ENCODE measurements around the gene FGF12. TPM values are rescaled to one million over a fixed set of nuclear protein-coding genes. Genes with fewer than 3 reads are reported as not detected.

The FGF12 gene
- total RNA-seq, 6 experiments from 2014 or later: 0.29 to 6.5 (median 0.76) TPM

GRCh38 chr3:192620275-192620674 is 107.1 kb downstream of the FGF12 start:
- 81% methylated on average over 3 of the region's 3 CpGs for whole genome bisulfite sequencing (ENCODE audit: insufficient coverage, low coverage, low lambda C conversion rate, missing lambda C conversion rate)
- Histone ChIP-seq H3K27ac (no peak overlapping the region), H3K36me3 (no peaks in the 10 kb centered on the region), H3K27me3 (no peaks in the 10 kb centered on the region), H3K9me3 (no peaks in the 10 kb centered on the region), H3K4me3 (no peak overlapping the region), H3K4me1 (no peaks in the 10 kb centered on the region)
- no peak for TF ChIP-seq POLR2A (IDR thresholded peaks at IDR 0.05)
- TF ChIP-seq, protein P1, sequence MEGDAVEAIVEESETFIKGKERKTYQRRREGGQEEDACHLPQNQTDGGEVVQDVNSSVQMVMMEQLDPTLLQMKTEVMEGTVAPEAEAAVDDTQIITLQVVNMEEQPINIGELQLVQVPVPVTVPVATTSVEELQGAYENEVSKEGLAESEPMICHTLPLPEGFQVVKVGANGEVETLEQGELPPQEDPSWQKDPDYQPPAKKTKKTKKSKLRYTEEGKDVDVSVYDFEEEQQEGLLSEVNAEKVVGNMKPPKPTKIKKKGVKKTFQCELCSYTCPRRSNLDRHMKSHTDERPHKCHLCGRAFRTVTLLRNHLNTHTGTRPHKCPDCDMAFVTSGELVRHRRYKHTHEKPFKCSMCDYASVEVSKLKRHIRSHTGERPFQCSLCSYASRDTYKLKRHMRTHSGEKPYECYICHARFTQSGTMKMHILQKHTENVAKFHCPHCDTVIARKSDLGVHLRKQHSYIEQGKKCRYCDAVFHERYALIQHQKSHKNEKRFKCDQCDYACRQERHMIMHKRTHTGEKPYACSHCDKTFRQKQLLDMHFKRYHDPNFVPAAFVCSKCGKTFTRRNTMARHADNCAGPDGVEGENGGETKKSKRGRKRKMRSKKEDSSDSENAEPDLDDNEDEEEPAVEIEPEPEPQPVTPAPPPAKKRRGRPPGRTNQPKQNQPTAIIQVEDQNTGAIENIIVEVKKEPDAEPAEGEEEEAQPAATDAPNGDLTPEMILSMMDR (IDR thresholded peaks at IDR 0.05): no peak
- DNase-seq (no peak), ATAC-seq (no peak)
- intact Hi-C loops (cut with DNase I): no loop called here

DNA sequence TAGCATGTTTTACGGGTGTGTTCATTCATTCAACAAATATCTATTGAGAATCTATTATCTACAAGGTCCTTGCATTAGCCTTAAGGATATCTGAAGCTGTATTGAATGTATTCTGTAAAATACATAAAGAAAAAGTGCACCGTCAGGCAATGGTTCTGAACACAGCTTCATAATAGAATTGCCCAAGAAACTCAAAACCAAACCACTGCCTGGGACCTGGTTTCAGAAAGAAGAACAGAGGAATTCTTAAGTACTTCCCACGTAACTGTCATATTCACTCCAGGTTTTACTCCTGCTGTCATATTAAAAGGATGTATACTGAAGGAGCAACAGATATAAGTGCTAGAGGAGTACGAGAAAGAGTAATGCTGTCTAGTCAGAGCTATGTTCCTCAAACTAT is 115.9 kb downstream of the FGF12 start:
- intact Hi-C loops (cut with DNase I): no loop called here
- Histone ChIP-seq H3K9me3 (no peaks in the 10 kb centered on the region), H3K4me3 (no peak overlapping the region), H3K27ac (no peak overlapping the region), H3K27me3 (no peaks in the 10 kb centered on the region), H3K36me3 (no peaks in the 10 kb centered on the region), H3K4me1 (no peaks in the 10 kb centered on the region)
- 75% methylated on average over 4 of the region's 4 CpGs for WGBS (ENCODE audit: insufficient coverage, low coverage, low lambda C conversion rate, missing lambda C conversion rate)
- DNase-seq (no peak), ATAC-seq (no peak)
- no peak for TF ChIP-seq POLR2A (IDR thresholded peaks at IDR 0.05)
- TF ChIP-seq, protein P1 (IDR thresholded peaks at IDR 0.05): no peak

DNA sequence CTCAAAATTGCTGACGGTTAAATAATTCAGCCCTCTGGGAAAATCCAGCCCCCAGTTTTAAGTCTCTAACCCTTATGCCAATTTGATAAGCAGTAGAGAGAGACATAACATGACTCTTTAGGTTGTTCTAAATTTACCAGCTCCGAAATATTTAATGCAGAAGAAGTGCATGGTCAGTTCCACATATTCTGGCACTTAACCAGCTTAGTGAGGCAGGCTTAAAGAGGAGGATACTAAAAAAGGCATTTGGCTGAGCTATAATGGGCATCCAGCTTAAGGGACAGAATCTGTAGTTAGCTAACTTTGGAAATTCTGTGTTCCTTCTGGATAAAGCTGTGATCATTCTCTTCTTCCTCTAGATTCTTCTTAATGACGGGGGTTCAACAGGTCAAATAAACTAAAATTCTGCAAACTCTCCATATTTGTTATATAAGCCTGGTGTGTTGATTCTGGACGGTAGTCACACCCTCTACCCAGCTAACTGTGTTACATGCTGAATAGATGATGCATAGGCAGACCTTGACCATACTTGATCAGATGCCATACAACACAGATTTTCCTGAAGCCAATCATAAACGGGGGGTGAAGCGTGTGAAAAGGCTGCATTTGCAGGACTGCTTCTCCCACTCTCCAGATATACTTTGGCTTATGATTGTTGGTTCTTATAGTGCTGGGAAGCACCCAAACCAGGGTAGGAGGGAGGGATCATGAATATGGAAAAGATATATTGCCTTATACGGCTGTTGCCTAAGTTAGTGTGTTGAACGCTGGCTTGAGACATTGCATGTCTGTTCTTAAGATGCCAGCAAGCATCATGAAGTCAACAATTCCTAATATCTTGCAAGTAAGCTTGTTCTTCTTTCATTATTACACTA is 118.4 kb downstream of the FGF12 start:
- DNase-seq (no peak), ATAC-seq (no peak)
- H3K27me3 ChIP-seq: no peaks in the 10 kb centered on the region
- WGBS (ENCODE audit: insufficient coverage, low coverage, low lambda C conversion rate, missing lambda C conversion rate): 61% methylated on average over 4 of the region's 8 CpGs
- no peaks in the 10 kb centered on the region for H3K36me3 ChIP-seq
- intact Hi-C loops (cut with DNase I): no loop called here
- H3K27ac ChIP-seq: no peak overlapping the region
- H3K4me3 ChIP-seq: no peak overlapping the region
- no peaks in the 10 kb centered on the region for H3K4me1 ChIP-seq
- TF ChIP-seq, protein P1 (IDR thresholded peaks at IDR 0.05): no peak
- TF ChIP-seq POLR2A (IDR thresholded peaks at IDR 0.05): no peak
- H3K9me3 ChIP-seq: no peaks in the 10 kb centered on the region

GRCh38 chr3:192607798-192608197 is 119.5 kb downstream of the FGF12 start:
- DNase-seq (no peak), ATAC-seq (no peak)
- H3K27me3 ChIP-seq: no peaks in the 10 kb centered on the region
- TF ChIP-seq, protein P1 (IDR thresholded peaks at IDR 0.05): no peak
- TF ChIP-seq POLR2A (IDR thresholded peaks at IDR 0.05): no peak
- H3K9me3 ChIP-seq: no peaks in the 10 kb centered on the region
- WGBS (ENCODE audit: insufficient coverage, low coverage, low lambda C conversion rate, missing lambda C conversion rate): 75% methylated on average over 4 of the region's 4 CpGs
- H3K27ac ChIP-seq: no peak overlapping the region
- H3K4me1 ChIP-seq: no peaks in the 10 kb centered on the region
- H3K36me3 ChIP-seq: no peaks in the 10 kb centered on the region
- intact Hi-C loops (cut with DNase I): no loop called here
- H3K4me3 ChIP-seq: no peak overlapping the region
